ENCODE results near the gene TUBA4A.

The TUBA4A gene

GRCh38 chr2:219214786-219215185 lies 38.9 kb downstream of the TUBA4A start:
- H3K27ac ChIP-seq (ENCODE audit: insufficient read depth, low read length, poor library complexity, severe bottlenecking), result no peak overlapping the region
- no peak for DNase-seq
- no peaks in the 10 kb centered on the region for H3K9me3 ChIP-seq (ENCODE audit: control insufficient read depth, low read length)
- no peak overlapping the region for H3K4me3 ChIP-seq (ENCODE audit: insufficient read depth, low read depth, low read length, poor library complexity, severe bottlenecking)
- H3K36me3 ChIP-seq (ENCODE audit: control insufficient read depth, insufficient read depth, low read length), result peaks cover 4% of the 10 kb centered on the region
- H3K4me1 ChIP-seq (ENCODE audit: control insufficient read depth, insufficient read depth, low read length, poor library complexity, severe bottlenecking), result peaks cover 22% of the 10 kb centered on the region
- H3K27me3 ChIP-seq (replicated peaks; ENCODE audit: control insufficient read depth, insufficient read depth, low read length, poor library complexity, severe bottlenecking), result no peaks in the 10 kb centered on the region

DNA sequence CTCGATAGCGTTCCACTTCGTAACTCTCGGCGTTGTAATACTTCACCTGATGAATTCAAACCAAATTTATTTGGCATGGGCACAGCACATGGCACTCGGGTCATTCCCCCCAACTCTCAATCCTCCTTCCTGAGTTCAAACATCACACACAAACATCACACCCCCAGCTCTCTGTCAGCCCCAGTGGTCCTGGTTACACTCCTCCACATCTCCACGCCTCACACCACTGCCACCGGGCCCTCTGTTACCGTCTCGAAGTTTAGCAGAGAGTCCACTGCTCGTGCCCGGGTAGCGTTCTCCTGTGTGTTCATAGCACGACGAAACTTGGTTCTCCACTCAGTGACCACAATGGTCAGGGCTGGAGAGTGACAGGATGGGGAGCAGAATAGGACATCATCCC lies 39.6 kb downstream of the TUBA4A start:
- peaks cover 18% of the 10 kb centered on the region for H3K4me1 ChIP-seq (ENCODE audit: control insufficient read depth, insufficient read depth, low read length, poor library complexity, severe bottlenecking)
- no peak overlapping the region for H3K4me3 ChIP-seq (ENCODE audit: insufficient read depth, low read depth, low read length, poor library complexity, severe bottlenecking)
- H3K27me3 ChIP-seq (replicated peaks; ENCODE audit: control insufficient read depth, insufficient read depth, low read length, poor library complexity, severe bottlenecking), result no peaks in the 10 kb centered on the region
- no peak overlapping the region for H3K27ac ChIP-seq (ENCODE audit: insufficient read depth, low read length, poor library complexity, severe bottlenecking)
- H3K9me3 ChIP-seq (ENCODE audit: control insufficient read depth, low read length), result no peaks in the 10 kb centered on the region
- DNase-seq, result no peak
- H3K36me3 ChIP-seq (ENCODE audit: control insufficient read depth, insufficient read depth, low read length), result peaks cover 4% of the 10 kb centered on the region

GRCh38 chr2:219213486-219214071 lies 40.1 kb downstream of the TUBA4A start:
- Histone ChIP-seq H3K4me3 (ENCODE audit: insufficient read depth, low read depth, low read length, poor library complexity, severe bottlenecking) (no peak overlapping the region), H3K27ac (ENCODE audit: insufficient read depth, low read length, poor library complexity, severe bottlenecking) (no peak overlapping the region), H3K4me1 (ENCODE audit: control insufficient read depth, insufficient read depth, low read length, poor library complexity, severe bottlenecking) (peaks cover 15% of the 10 kb centered on the region), H3K36me3 (ENCODE audit: control insufficient read depth, insufficient read depth, low read length) (peaks cover 4% of the 10 kb centered on the region), H3K27me3 (replicated peaks; ENCODE audit: control insufficient read depth, insufficient read depth, low read length, poor library complexity, severe bottlenecking) (no peaks in the 10 kb centered on the region), H3K9me3 (ENCODE audit: control insufficient read depth, low read length) (no peaks in the 10 kb centered on the region)
- no peak for DNase-seq

- Histone ChIP-seq H3K27me3 (replicated peaks; ENCODE audit: control insufficient read depth, insufficient read depth, low read length, poor library complexity, severe bottlenecking) (no peaks in the 10 kb centered on the region), H3K27ac (ENCODE audit: insufficient read depth, low read length, poor library complexity, severe bottlenecking) (no peak overlapping the region), H3K4me3 (ENCODE audit: insufficient read depth, low read depth, low read length, poor library complexity, severe bottlenecking) (no peak overlapping the region), H3K9me3 (ENCODE audit: control insufficient read depth, low read length) (no peaks in the 10 kb centered on the region), H3K4me1 (ENCODE audit: control insufficient read depth, insufficient read depth, low read length, poor library complexity, severe bottlenecking) (peaks cover 9% of the 10 kb centered on the region), H3K36me3 (ENCODE audit: control insufficient read depth, insufficient read depth, low read length) (peaks cover 4% of the 10 kb centered on the region)
- DNase-seq, result no peak
These were observed 40.7 kb downstream of the TUBA4A start for GRCh38 chr2:219213026-219213415.

GRCh38 chr2:219210886-219211362 lies 42.8 kb downstream of the TUBA4A start:
- Histone ChIP-seq H3K4me3 (ENCODE audit: insufficient read depth, low read depth, low read length, poor library complexity, severe bottlenecking) (no peak overlapping the region), H3K27me3 (replicated peaks; ENCODE audit: control insufficient read depth, insufficient read depth, low read length, poor library complexity, severe bottlenecking) (no peaks in the 10 kb centered on the region), H3K9me3 (ENCODE audit: control insufficient read depth, low read length) (no peaks in the 10 kb centered on the region), H3K36me3 (ENCODE audit: control insufficient read depth, insufficient read depth, low read length) (peaks cover 4% of the 10 kb centered on the region), H3K4me1 (ENCODE audit: control insufficient read depth, insufficient read depth, low read length, poor library complexity, severe bottlenecking) (peaks cover 10% of the 10 kb centered on the region), H3K27ac (ENCODE audit: insufficient read depth, low read length, poor library complexity, severe bottlenecking) (peak overlapping the region; percentile 43)
- DNase-seq, result no peak

GRCh38 chr2:219210196-219210885 lies 43.4 kb downstream of the TUBA4A start:
- Histone ChIP-seq H3K27me3 (replicated peaks; ENCODE audit: control insufficient read depth, insufficient read depth, low read length, poor library complexity, severe bottlenecking) (no peaks in the 10 kb centered on the region), H3K36me3 (ENCODE audit: control insufficient read depth, insufficient read depth, low read length) (peaks cover 4% of the 10 kb centered on the region), H3K4me3 (ENCODE audit: insufficient read depth, low read depth, low read length, poor library complexity, severe bottlenecking) (no peak overlapping the region), H3K27ac (ENCODE audit: insufficient read depth, low read length, poor library complexity, severe bottlenecking) (no peak overlapping the region), H3K4me1 (ENCODE audit: control insufficient read depth, insufficient read depth, low read length, poor library complexity, severe bottlenecking) (peaks cover 10% of the 10 kb centered on the region), H3K9me3 (ENCODE audit: control insufficient read depth, low read length) (no peaks in the 10 kb centered on the region)
- DNase-seq, result no peak

DNA sequence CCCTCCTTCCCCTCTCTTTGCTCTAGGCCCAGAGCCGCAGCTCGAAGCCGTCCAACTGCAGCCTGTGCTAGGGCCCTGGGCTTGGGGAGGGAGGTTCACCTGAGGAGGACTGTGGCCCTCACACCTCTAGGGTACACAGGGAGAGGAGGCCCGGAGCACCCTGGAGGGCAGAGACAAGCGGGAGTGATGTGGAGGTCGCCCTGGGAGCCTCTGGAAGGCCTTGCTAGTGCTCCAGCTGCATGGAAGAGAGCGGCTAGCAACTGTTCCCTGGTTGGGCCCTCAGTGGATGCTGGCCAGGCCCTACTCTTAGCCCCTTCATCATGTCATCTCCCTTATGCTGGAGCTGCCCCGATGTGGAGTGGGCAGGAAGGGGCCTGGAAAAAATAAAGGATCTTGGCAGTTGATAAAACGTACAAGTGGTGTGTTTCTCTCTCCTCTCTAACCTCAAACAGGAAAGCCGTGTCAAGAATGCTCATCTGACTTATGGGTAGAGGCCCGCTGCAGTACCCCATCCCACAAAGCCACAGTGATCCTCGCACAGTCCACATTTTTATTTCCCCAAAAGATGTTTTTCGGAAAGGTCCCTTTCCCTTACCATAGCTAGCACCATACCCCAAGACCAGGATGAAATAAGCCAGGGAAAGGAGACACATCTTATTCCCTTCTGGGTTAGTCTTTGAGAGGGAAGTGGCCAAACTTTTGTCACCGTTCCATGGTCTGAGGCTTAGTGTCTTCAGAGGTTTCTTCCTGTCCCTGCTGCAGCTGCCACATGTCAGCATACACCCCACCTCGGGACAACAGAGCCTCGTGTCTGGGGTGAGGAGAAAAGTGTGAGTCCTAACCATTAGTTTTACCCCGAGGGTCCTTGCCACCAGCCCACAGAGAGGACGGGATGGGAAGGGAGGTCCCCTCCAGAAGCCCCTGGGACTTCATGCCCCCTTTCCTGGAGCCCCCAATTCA lies 44.2 kb downstream of the TUBA4A start:
- no peaks in the 10 kb centered on the region for H3K36me3 ChIP-seq (ENCODE audit: control insufficient read depth, insufficient read depth, low read length)
- no peaks in the 10 kb centered on the region for H3K9me3 ChIP-seq (ENCODE audit: control insufficient read depth, low read length)
- peaks cover 10% of the 10 kb centered on the region for H3K4me1 ChIP-seq (ENCODE audit: control insufficient read depth, insufficient read depth, low read length, poor library complexity, severe bottlenecking)
- peak overlapping the region; percentile 8 for H3K27ac ChIP-seq (ENCODE audit: insufficient read depth, low read length, poor library complexity, severe bottlenecking)
- H3K4me3 ChIP-seq (ENCODE audit: insufficient read depth, low read depth, low read length, poor library complexity, severe bottlenecking), result no peak overlapping the region
- no peaks in the 10 kb centered on the region for H3K27me3 ChIP-seq (replicated peaks; ENCODE audit: control insufficient read depth, insufficient read depth, low read length, poor library complexity, severe bottlenecking)
- no peak for DNase-seq

DNA sequence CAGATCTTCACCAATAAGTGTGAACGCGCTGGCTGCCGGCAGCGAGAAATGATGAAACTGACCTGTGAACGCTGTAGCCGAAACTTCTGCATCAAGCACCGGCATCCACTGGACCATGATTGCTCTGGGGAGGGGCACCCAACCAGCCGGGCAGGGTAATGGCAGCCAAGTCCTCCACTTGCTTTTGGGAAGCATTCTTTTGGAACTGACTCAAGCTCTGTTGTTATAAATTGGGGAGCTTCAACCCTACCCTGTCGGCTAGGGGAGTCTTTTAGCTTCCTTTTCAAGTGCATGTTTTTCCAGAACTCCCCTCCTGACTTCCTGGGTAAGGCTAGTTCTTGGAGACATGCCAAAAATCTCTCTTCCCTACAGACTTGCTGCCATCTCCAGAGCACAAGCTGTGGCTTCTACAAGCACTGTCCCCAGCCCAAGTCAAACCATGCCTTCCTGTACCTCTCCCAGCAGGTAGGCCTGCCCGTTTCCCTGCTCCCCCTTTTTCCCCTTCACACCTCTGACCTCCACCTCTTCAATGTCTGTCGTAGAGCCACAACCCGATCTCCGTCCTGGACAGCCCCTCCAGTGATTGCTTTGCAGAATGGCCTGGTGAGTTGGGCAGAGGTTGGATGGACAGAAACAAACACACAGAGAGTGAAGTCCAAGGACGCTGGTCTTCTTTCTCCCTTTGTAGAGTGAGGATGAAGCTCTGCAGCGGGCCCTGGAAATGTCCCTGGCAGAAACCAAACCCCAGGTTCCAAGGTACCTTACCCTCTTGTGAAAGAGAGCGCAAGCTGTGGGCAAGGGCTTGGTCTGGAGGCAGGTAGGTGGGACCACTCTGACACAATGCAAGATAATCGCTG lies 45.6 kb downstream of the TUBA4A start:
- DNase-seq, result no peak
- Histone ChIP-seq H3K36me3 (ENCODE audit: control insufficient read depth, insufficient read depth, low read length) (no peaks in the 10 kb centered on the region), H3K9me3 (ENCODE audit: control insufficient read depth, low read length) (no peaks in the 10 kb centered on the region), H3K27me3 (replicated peaks; ENCODE audit: control insufficient read depth, insufficient read depth, low read length, poor library complexity, severe bottlenecking) (no peaks in the 10 kb centered on the region), H3K4me3 (ENCODE audit: insufficient read depth, low read depth, low read length, poor library complexity, severe bottlenecking) (no peak overlapping the region), H3K4me1 (ENCODE audit: control insufficient read depth, insufficient read depth, low read length, poor library complexity, severe bottlenecking) (peaks cover 10% of the 10 kb centered on the region), H3K27ac (ENCODE audit: insufficient read depth, low read length, poor library complexity, severe bottlenecking) (no peak overlapping the region)

- Histone ChIP-seq H3K9me3 (ENCODE audit: control insufficient read depth, low read length) (no peaks in the 10 kb centered on the region), H3K4me3 (ENCODE audit: insufficient read depth, low read depth, low read length, poor library complexity, severe bottlenecking) (peak overlapping the region; percentile 68), H3K27me3 (replicated peaks; ENCODE audit: control insufficient read depth, insufficient read depth, low read length, poor library complexity, severe bottlenecking) (no peaks in the 10 kb centered on the region), H3K4me1 (ENCODE audit: control insufficient read depth, insufficient read depth, low read length, poor library complexity, severe bottlenecking) (peaks cover 10% of the 10 kb centered on the region), H3K27ac (ENCODE audit: insufficient read depth, low read length, poor library complexity, severe bottlenecking) (peak overlapping the region; percentile 92), H3K36me3 (ENCODE audit: control insufficient read depth, insufficient read depth, low read length) (no peaks in the 10 kb centered on the region)
- no peak for DNase-seq
These were observed 46.4 kb downstream of the TUBA4A start for GRCh38 chr2:219207134-219207883.
